Measurements from ENCODE around the gene KCTD4. TPM values are rescaled to one million over a fixed set of nuclear protein-coding genes. Genes with fewer than 3 reads are reported as not detected.

The KCTD4 gene
- total RNA-seq, 1 experiment from 2014 or later = not detected

DNA sequence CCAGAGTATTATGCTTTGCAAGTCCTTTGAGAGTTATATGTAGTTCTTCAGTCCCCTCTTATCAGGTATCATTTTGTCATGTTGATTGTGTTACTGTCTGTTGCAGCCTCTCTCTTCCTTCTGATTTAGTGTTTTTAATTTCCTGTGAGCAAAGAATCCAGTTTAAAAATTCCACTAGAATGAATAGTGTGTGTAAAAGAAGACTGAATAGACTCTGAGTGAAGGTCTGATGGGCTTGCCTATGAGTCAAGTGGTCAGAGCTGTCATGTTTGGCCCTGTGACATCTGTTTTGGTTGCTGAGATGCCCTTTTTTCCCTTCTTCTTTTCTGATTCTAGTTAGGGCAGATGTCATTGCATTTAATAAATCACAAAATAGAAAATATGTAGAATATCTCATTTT lies 23.3 kb upstream of the KCTD4 start:
- DNase-seq = no peak
- H3K27me3 ChIP-seq (ENCODE audit: control insufficient read depth, insufficient read depth, low read length) = no peaks in the 10 kb centered on the region
- H3K36me3 ChIP-seq (replicated peaks; ENCODE audit: control insufficient read depth, insufficient read depth, low read length) = no peaks in the 10 kb centered on the region
- H3K4me3 ChIP-seq (ENCODE audit: insufficient read depth, low read depth, low read length) = no peak overlapping the region

DNA sequence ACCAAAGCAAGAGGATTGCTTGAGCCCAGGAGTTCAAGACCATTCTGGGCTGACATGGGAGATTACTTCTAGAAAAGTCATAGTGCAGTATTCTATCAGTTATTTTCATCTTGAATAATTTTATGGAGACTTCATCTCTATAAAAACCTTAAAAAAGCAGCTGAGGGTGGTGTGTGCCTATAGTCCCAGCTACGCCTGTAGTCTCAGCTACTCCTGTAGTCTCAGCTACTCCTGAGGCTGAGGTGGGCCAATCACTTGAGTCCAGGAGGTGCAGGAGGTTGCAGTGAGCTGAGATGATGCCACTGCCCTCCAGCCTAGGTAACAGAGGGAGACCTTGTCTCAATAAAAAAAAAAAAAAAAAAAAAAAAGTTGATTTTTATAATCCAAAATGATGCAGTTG lies 22.1 kb upstream of the KCTD4 start:
- H3K4me3 ChIP-seq (ENCODE audit: insufficient read depth, low read depth, low read length) = no peak overlapping the region
- H3K36me3 ChIP-seq (replicated peaks; ENCODE audit: control insufficient read depth, insufficient read depth, low read length) = no peaks in the 10 kb centered on the region
- H3K27me3 ChIP-seq (ENCODE audit: control insufficient read depth, insufficient read depth, low read length) = no peaks in the 10 kb centered on the region
- DNase-seq = no peak

DNA sequence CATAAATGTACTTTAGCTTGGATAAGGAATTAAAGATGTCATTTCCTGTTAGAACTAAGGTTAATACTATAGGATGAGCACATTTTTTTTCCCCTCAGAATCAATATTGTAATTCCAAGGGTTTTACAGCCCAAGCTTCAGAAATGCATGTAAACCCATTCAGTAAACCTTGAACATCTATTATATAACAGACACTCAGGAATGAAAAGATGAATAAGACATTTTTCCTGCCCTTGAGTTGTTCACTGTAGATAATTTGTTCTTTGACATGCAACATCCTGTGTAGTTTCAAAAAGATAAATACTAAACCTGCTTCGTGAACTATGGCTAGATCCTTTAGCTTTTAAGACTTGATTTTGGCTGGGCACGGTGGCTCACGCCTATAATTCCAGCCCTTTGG lies 21.7 kb upstream of the KCTD4 start:
- no peaks in the 10 kb centered on the region for H3K36me3 ChIP-seq (replicated peaks; ENCODE audit: control insufficient read depth, insufficient read depth, low read length)
- H3K4me3 ChIP-seq (ENCODE audit: insufficient read depth, low read depth, low read length) = no peak overlapping the region
- DNase-seq = no peak
- no peaks in the 10 kb centered on the region for H3K27me3 ChIP-seq (ENCODE audit: control insufficient read depth, insufficient read depth, low read length)

DNA sequence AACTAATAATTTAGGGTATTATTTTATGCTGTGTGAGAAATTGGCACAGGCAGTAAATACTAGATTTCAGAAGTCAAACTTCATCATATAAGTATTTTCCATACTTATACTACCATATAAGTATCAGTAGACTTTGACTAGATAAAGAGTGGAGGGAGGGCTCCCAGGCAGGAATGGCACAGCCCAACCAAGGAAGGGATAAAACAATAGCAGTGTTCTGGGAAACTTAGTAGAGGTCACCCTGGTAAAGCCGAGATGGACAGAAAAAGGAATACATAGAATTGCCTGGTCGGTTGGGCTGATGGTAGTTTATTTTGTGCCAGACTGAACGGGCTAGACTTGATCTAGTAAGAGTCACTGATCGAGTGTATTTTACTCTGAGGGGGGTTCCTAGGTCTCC lies 19.6 kb upstream of the KCTD4 start:
- DNase-seq = no peak
- H3K36me3 ChIP-seq (replicated peaks; ENCODE audit: control insufficient read depth, insufficient read depth, low read length) = no peaks in the 10 kb centered on the region
- H3K27me3 ChIP-seq (ENCODE audit: control insufficient read depth, insufficient read depth, low read length) = no peaks in the 10 kb centered on the region
- H3K4me3 ChIP-seq (ENCODE audit: insufficient read depth, low read depth, low read length) = no peak overlapping the region

DNA sequence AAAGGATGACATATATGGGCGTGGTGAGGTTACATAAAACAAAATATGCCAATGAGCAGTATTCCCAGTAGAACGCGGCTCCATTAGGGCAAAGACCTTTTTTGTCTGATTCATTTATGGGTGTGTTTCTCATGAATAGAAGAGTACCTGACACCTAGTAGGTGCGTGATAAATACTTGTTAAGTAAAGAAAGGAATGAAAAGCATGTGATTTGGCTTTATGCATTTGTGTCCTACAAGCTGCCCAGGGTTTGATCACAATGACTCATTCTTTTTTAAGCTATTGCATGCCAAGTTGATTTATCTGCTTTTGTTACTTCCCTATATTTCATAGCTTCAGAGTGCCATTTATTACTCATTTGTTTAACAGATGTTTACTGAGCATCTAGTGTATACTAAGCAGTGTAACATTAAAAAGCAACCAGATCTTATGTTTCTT lies 19.1 kb upstream of the KCTD4 start:
- Histone ChIP-seq H3K36me3 (replicated peaks; ENCODE audit: control insufficient read depth, insufficient read depth, low read length) (no peaks in the 10 kb centered on the region), H3K27me3 (ENCODE audit: control insufficient read depth, insufficient read depth, low read length) (no peaks in the 10 kb centered on the region), H3K4me3 (ENCODE audit: insufficient read depth, low read depth, low read length) (no peak overlapping the region)
- no peak for DNase-seq

DNA sequence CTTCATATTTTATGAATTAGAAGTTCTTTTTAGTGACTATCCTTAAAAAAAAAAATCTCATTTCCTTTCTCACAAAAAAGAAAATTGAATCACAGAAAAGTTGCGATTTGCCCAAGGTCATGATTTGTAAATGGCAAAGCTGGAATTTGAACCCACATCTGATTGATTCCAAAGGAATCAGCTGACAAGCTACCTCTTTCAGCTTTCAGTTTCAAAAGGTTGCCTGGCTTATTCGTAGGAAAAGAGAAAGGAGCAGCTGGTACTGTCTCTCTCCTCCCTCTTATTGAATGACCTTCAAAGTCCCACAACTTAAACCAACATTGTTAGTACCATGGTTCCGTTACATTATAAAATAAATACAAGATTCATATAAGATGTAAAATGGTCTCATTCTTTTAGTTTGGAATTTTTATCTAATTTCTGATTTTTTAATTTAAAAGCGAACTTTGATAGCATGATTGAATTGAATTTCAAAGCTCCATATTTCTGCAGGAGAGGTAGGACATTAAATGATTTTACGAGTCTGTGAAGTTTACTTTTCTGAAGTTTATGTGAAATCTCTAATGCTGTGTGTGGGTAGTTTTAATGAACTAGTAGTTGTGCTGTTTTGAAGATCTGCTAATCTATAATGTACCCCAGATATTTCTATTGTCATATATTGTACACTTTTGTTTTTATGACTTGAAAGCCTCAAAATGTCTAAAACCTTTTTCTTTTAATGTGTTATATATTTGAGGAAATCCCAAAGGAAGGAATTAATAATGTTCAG lies 18.5 kb upstream of the KCTD4 start:
- DNase-seq = no peak
- Histone ChIP-seq H3K36me3 (replicated peaks; ENCODE audit: control insufficient read depth, insufficient read depth, low read length) (no peaks in the 10 kb centered on the region), H3K27me3 (ENCODE audit: control insufficient read depth, insufficient read depth, low read length) (no peaks in the 10 kb centered on the region), H3K4me3 (ENCODE audit: insufficient read depth, low read depth, low read length) (no peak overlapping the region)

DNA sequence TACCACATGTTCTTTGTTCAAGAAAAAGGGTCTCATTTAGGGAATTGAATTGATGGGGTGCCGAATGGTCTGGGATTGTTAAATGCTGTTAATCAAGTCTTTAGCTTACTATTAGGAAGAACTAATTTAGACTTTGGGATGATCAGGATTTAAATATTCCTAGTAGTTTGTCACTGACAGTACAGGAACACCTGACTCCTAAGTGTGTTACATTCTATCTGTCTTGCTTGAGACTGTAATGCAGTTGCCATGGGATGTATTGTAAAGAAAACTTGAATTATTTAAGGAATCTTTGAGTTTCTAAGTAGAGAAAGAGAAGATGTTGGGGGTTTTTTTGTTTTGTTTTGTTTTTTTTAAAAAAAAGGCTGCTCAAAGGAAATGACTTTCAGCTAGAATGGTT lies 17.8 kb upstream of the KCTD4 start:
- Histone ChIP-seq H3K4me3 (ENCODE audit: insufficient read depth, low read depth, low read length) (no peak overlapping the region), H3K27me3 (ENCODE audit: control insufficient read depth, insufficient read depth, low read length) (no peaks in the 10 kb centered on the region), H3K36me3 (replicated peaks; ENCODE audit: control insufficient read depth, insufficient read depth, low read length) (no peaks in the 10 kb centered on the region)
- DNase-seq = no peak

DNA sequence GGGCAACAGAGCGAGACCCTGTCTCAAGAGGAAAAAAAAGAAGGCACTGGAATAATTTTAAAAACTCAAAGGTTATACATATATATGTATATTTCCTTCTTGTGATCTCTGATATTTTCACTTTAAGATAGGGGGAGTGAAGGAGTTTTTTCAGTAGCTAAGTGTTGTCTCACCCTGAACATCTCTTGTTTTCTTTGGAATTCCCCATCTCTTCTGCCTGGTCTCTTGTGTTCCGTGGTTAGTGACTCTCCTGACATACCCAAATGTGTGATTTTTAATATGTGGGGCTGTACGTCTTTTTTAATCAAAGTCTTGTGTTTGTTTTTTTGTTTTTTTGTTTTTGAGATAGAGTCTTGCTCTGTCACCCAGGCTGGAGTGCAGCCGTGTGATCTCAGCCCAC lies 15.3 kb upstream of the KCTD4 start:
- H3K27me3 ChIP-seq (ENCODE audit: control insufficient read depth, insufficient read depth, low read length) = no peaks in the 10 kb centered on the region
- H3K36me3 ChIP-seq (replicated peaks; ENCODE audit: control insufficient read depth, insufficient read depth, low read length) = no peaks in the 10 kb centered on the region
- no peak overlapping the region for H3K4me3 ChIP-seq (ENCODE audit: insufficient read depth, low read depth, low read length)
- no peak for DNase-seq

DNA sequence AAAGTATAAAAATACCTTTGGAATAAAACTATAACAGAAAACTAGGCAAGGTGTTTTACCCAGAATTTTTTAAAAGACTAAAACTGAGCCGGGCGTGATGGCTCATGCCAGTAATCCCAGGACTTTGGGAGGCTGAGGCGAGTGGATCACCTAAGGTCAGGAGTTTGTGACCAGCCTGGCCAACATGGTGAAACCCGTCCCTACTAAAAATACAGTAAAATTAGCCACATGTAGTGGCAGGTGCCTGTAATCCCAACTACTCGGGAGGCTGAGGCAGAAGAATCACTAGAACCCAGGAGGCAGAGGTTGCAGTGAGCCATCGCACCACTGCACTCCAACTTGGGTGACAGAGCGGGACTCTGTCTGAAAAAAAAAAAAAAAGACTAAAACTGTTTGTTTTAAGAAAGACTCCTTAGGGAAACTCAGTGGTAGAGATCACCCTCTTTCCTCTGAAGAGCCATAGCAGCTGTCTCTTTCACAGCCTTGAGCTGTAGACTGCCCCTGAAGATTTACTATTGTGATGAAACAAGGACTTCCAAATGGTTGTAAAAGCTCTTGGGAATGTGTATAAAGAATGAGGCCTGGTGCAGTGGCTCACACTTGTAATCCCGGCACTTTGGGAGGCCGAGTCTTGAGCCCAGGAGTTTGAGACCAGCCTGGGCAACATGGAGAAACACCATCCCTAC lies 14.7 kb upstream of the KCTD4 start:
- DNase-seq = no peak
- H3K27me3 ChIP-seq (ENCODE audit: control insufficient read depth, insufficient read depth, low read length) = no peaks in the 10 kb centered on the region
- H3K4me3 ChIP-seq (ENCODE audit: insufficient read depth, low read depth, low read length) = no peak overlapping the region
- no peaks in the 10 kb centered on the region for H3K36me3 ChIP-seq (replicated peaks; ENCODE audit: control insufficient read depth, insufficient read depth, low read length)

DNA sequence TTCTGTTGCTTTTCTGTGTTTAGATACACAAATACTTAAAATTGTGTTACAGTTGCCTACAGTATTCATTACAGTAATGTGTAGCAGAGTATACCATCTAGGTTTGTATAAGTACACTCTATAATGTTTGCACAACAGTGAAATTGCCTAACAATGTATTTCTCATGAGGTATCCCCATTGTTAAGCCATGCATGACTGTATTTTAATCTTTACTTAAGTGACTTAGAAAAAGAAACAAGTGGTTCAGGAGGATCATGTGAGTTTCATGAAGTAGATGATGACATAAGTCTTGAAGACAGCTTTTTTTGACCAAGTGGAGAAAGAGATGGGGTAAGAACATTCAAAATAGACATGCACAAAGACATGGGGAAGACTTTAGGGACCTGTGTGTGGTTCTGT lies 8.4 kb upstream of the KCTD4 start:
- Histone ChIP-seq H3K36me3 (replicated peaks; ENCODE audit: control insufficient read depth, insufficient read depth, low read length) (no peaks in the 10 kb centered on the region; the same call in 1 of the 2 replicates), H3K27me3 (ENCODE audit: control insufficient read depth, insufficient read depth, low read length) (no peaks in the 10 kb centered on the region), H3K4me3 (ENCODE audit: insufficient read depth, low read depth, low read length) (no peak overlapping the region)
- no peak for DNase-seq

DNA sequence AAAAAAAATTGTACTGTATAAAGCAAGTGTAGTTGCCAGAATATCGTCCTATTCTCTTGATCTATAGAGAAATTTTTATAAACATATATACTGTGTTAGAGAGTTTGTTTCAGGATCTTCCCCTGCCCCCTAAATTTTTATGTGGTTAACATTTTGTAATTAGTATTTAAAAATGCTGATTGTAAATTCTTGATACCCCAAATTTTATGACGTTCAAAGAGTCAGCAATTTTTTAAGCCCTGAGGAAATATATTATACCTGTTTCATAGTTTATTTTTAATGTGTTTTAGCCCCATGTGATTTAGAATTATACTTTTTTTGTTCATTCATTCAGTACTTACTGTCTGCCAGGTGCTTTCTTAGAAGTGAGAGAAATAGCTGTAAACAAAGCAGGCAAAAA lies 7.3 kb upstream of the KCTD4 start:
- H3K4me3 ChIP-seq (ENCODE audit: insufficient read depth, low read depth, low read length) = no peak overlapping the region
- H3K27me3 ChIP-seq (ENCODE audit: control insufficient read depth, insufficient read depth, low read length) = no peaks in the 10 kb centered on the region
- no peaks in the 10 kb centered on the region; the same call in 1 of the 2 replicates for H3K36me3 ChIP-seq (replicated peaks; ENCODE audit: control insufficient read depth, insufficient read depth, low read length)
- DNase-seq = no peak

DNA sequence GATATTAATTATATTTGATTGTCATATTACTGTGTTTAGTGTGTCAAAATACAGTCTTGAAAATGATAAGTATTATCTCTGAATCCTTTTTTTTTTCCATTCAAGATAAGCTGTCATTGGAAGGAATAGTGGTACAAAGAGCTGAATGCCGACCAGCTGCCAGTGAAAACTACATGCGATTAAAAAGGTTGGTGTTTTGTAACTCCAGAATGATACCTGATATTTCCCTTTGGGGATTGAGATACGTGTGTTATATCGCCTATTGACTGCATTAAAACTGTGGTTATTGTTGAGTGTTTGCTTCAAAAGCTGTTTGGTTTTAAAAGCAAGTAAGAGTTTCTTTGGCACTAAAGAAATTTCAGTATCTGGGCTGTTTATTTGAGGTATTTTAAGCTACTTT lies 6.5 kb upstream of the KCTD4 start:
- Histone ChIP-seq H3K4me3 (ENCODE audit: insufficient read depth, low read depth, low read length) (no peak overlapping the region), H3K27me3 (ENCODE audit: control insufficient read depth, insufficient read depth, low read length) (no peaks in the 10 kb centered on the region), H3K36me3 (replicated peaks; ENCODE audit: control insufficient read depth, insufficient read depth, low read length) (no peaks in the 10 kb centered on the region; the same call in 1 of the 2 replicates)
- no peak for DNase-seq

DNA sequence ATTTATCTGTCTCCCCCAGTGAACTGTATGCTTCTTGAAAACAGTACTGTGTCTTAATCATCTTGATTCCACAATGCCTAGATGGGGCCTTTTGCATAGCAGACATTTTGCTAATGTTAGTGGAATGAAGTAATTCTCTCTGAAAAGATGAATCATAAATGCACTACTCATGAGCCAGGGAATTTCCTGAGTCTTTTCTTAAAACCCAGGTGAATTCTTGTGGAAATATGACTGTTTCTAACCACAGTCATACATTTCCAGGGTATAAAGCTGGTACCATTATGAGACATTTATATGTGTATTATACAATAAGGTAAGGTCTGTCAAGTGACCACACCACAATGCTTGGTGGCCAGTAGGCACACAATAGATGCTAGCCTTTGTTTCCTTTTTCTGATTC lies 5.5 kb upstream of the KCTD4 start:
- DNase-seq = no peak
- no peaks in the 10 kb centered on the region; the same call in 1 of the 2 replicates for H3K36me3 ChIP-seq (replicated peaks; ENCODE audit: control insufficient read depth, insufficient read depth, low read length)
- no peak overlapping the region for H3K4me3 ChIP-seq (ENCODE audit: insufficient read depth, low read depth, low read length)
- H3K27me3 ChIP-seq (ENCODE audit: control insufficient read depth, insufficient read depth, low read length) = no peaks in the 10 kb centered on the region

DNA sequence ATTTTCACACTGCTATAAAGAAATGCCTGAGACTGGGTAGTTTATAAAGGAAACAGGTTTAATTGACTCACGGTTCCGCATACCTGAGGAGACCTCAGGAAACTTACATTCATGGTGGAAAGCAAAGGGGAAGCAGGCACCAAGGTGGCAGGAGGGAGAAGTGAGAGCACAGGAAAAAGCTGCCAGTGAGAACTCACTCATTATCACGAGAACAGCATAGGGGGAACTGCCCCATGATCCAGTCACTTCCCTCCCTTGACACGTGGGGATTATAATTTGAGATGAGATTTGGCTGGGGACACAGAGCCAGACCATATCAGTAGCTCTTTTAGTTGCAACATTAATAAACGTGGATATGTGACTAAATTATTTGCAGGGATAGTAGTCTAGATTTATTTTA lies 4.3 kb upstream of the KCTD4 start:
- Histone ChIP-seq H3K36me3 (replicated peaks; ENCODE audit: control insufficient read depth, insufficient read depth, low read length) (no peaks in the 10 kb centered on the region; the same call in 1 of the 2 replicates), H3K27me3 (ENCODE audit: control insufficient read depth, insufficient read depth, low read length) (no peaks in the 10 kb centered on the region), H3K4me3 (ENCODE audit: insufficient read depth, low read depth, low read length) (no peak overlapping the region)
- no peak for DNase-seq

DNA sequence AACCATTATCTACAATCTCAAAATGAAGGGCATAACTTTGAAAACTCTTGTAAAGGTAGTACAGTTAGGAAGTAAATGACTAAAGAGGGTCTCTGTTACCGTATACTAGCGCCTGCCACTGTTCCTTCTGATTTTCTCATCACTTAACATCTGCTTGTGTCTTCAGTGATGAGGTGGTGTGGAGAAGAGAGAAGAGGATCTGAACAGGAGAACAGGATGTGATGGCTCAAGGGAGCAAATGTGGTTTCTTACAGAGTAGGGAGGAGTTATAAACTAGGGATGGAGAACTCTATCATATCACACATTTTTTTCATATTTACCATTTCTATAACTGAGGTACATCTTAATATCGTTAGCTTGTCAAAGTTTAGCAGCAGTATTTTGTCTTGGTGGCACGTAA lies 1.1 kb downstream of the KCTD4 start:
- Histone ChIP-seq H3K36me3 (replicated peaks; ENCODE audit: control insufficient read depth, insufficient read depth, low read length) (no peaks in the 10 kb centered on the region), H3K4me3 (ENCODE audit: insufficient read depth, low read depth, low read length) (no peak overlapping the region), H3K27me3 (ENCODE audit: control insufficient read depth, insufficient read depth, low read length) (no peaks in the 10 kb centered on the region)
- no peak for DNase-seq
